H1 (cell line): ENCODE data around the gene GATD1. TPM values are rescaled to one million over a fixed set of nuclear protein-coding genes. Genes with fewer than 3 reads are reported as not detected.

Experiments
- CTCF ChIA-PET: fragments of 300-600 bp; sonication (Branson Sonifier 250); formaldehyde crosslinking; loops from one replicate; lab custom pipeline; 2021; ENCODE audit not compliant: partially characterized antibody; lab: Charles Lee
- POLR2A ChIA-PET: fragments of 300-600 bp; sonication (Branson Sonifier 250); formaldehyde crosslinking; loops from one replicate; lab custom pipeline; 2021; ENCODE audit warnings: inconsistent platforms; ENCODE audit not compliant: partially characterized antibody; lab: Charles Lee
- DNase-seq, 2 experiments: peaks; one replicate each; pipeline versions ENCODE4 v3.0.0 to v3.0.0-alpha.2; 2010 to 2022; ENCODE audit warnings: low spot score in 2 of 2, low read depth in 1 of 2, mixed read lengths in 1 of 2
- FAIRE-seq: peaks from 2 replicates; lab custom pipeline; 2011; peaks lifted over from hg19 to GRCh38; lab: Jason Lieb, UNC
- H2AFZ ChIP-seq: 2 replicates; pipeline ENCODE4 v1.8.1; 2012; ENCODE audit warnings: low read length, inconsistent platforms
- H2AK5ac ChIP-seq: 2 replicates; pipeline ENCODE4 v1.6.1; 2013; ENCODE audit warnings: low read depth, low read length
- H2BK120ac ChIP-seq: replicated peaks from 2 replicates; pipeline ENCODE3; 2013; ENCODE audit warnings: low read depth, low read length, inconsistent platforms
- H2BK12ac ChIP-seq: 2 replicates; pipeline ENCODE4 v1.6.1; 2013; ENCODE audit warnings: low read depth, low read length
- H2BK15ac ChIP-seq: 2 replicates; pipeline ENCODE4 v1.6.1; 2013; ENCODE audit warnings: low read length
- H2BK20ac ChIP-seq: 2 replicates; pipeline ENCODE4 v1.6.1; 2013; ENCODE audit warnings: low read length
- H2BK5ac ChIP-seq: 2 replicates; pipeline ENCODE4 v1.6.1; 2013; ENCODE audit warnings: low read depth, low read length
- H3K14ac ChIP-seq: 2 replicates; pipeline ENCODE4 v1.6.1; 2013; ENCODE audit warnings: inconsistent platforms; ENCODE audit not compliant: insufficient read length
- H3K18ac ChIP-seq: 2 replicates; pipeline ENCODE4 v1.6.1; 2013; ENCODE audit warnings: low read length; ENCODE audit errors: extremely low read depth
- H3K23ac ChIP-seq: 2 replicates; pipeline ENCODE4 v1.6.1; 2013; ENCODE audit warnings: inconsistent platforms; ENCODE audit not compliant: insufficient read length
- H3K23me2 ChIP-seq: 2 replicates; pipeline ENCODE4 v1.6.1; 2013; ENCODE audit warnings: low read depth, low read length
- H3K27ac ChIP-seq: 2 replicates; pipeline ENCODE4 v1.6.1; 2011; ENCODE audit warnings: low read depth, low read length, inconsistent platforms
- H3K27me3 ChIP-seq, 4 experiments: replicated peaks in 1 of 4; 1 replicate in 1 of 4; 2 replicates in 3 of 4; pipeline versions ENCODE4 v1.6.1 to v1.8.1; 2011 to 2013; ENCODE audit warnings: low read length in 3 of 4, mild to moderate bottlenecking in 3 of 4, inconsistent platforms in 2 of 4, mixed read lengths in 2 of 4, moderate library complexity in 1 of 4; ENCODE audit not compliant: control insufficient read depth in 3 of 4, insufficient read depth in 3 of 4; ENCODE audit errors: extremely low read depth in 1 of 4
- H3K36me3 ChIP-seq, 4 experiments: 2 replicates each; pipeline versions ENCODE4 v1.6.1 to v1.8.1; 2011 to 2013; ENCODE audit warnings: mild to moderate bottlenecking in 4 of 4, low read length in 3 of 4, moderate library complexity in 2 of 4, control low read depth in 1 of 4, inconsistent platforms in 1 of 4; ENCODE audit not compliant: insufficient read depth in 4 of 4, control insufficient read depth in 2 of 4
- H3K4ac ChIP-seq: replicated peaks from 2 replicates; pipeline ENCODE3; 2013; ENCODE audit warnings: low read length, low read depth, mixed read lengths, inconsistent platforms; ENCODE audit not compliant: insufficient read length
- H3K4me1 ChIP-seq, 4 experiments: replicated peaks in 1 of 4; 1 replicate in 1 of 4; 2 replicates in 3 of 4; pipeline versions ENCODE4 v1.6.1 to v1.8.1; 2011 to 2013; ENCODE audit warnings: low read length in 3 of 4, inconsistent platforms in 2 of 4, mixed read lengths in 1 of 4; ENCODE audit not compliant: insufficient read depth in 4 of 4, control insufficient read depth in 3 of 4
- H3K4me2 ChIP-seq, 2 experiments: 2 replicates each; pipeline versions ENCODE4 v1.6.1 to v1.8.1; 2011 to 2013; ENCODE audit warnings: low read depth in 2 of 2, low read length in 2 of 2, control low read depth in 1 of 2, inconsistent platforms in 1 of 2, mild to moderate bottlenecking in 1 of 2; ENCODE audit not compliant: insufficient read depth in 1 of 2
- H3K4me3 ChIP-seq, 4 experiments: fragments of 200-600, 300-600 bp in 1 of 4; sonication (generic), shearing (Covaris generic), sonication (Bioruptor Twin) in 1 of 4; 2 replicates each; pipeline versions ENCODE4 v1.5.1 to v1.8.1; 2011 to 2016; ENCODE audit warnings: low read length in 4 of 4, low read depth in 3 of 4, control low read depth in 2 of 4, inconsistent platforms in 2 of 4, mild to moderate bottlenecking in 2 of 4, mixed read lengths in 1 of 4, moderate library complexity in 1 of 4; ENCODE audit not compliant: insufficient read depth in 2 of 4; ENCODE audit errors: extremely low read depth in 1 of 4
- H3K56ac ChIP-seq: replicated peaks from 2 replicates; pipeline ENCODE3; 2013; ENCODE audit warnings: low read depth, mild to moderate bottlenecking, mixed read lengths, low read length, inconsistent platforms; ENCODE audit not compliant: insufficient read length
- H3K79me1 ChIP-seq: 2 replicates; pipeline ENCODE4 v1.6.1; 2013; ENCODE audit warnings: low read depth, low read length, control low read depth
- H3K79me2 ChIP-seq, 2 experiments: 2 replicates each; pipeline versions ENCODE4 v1.6.1 to v1.8.1; 2012 to 2013; ENCODE audit warnings: low read length in 2 of 2, mild to moderate bottlenecking in 2 of 2, inconsistent platforms in 1 of 2; ENCODE audit not compliant: insufficient read depth in 2 of 2, control insufficient read depth in 1 of 2
- H3K9ac ChIP-seq, 4 experiments: replicated peaks in 1 of 4; 1 replicate in 1 of 4; 2 replicates in 3 of 4; pipeline versions ENCODE4 v1.6.1 to v1.8.1; 2011 to 2013; ENCODE audit warnings: low read depth in 3 of 4, low read length in 3 of 4, control low read depth in 2 of 4, mild to moderate bottlenecking in 2 of 4, moderate library complexity in 2 of 4, inconsistent platforms in 1 of 4; ENCODE audit errors: extremely low read depth in 1 of 4
- H3K9me3 ChIP-seq, 2 experiments: 2 replicates each; pipeline versions ENCODE4 v1.6.1 to v1.8.1; 2012 to 2013; ENCODE audit warnings: mild to moderate bottlenecking in 2 of 2, moderate library complexity in 2 of 2, control low read depth in 1 of 2, inconsistent platforms in 1 of 2, low read depth in 1 of 2, low read length in 1 of 2, mixed read lengths in 1 of 2; ENCODE audit not compliant: insufficient read depth in 2 of 2
- H4K20me1 ChIP-seq, 2 experiments: replicated peaks in 1 of 2; 2 replicates each; pipeline versions ENCODE3 to v1.8.1; 2011 to 2013; ENCODE audit warnings: inconsistent platforms in 2 of 2, low read length in 2 of 2, mild to moderate bottlenecking in 1 of 2; ENCODE audit not compliant: insufficient read depth in 2 of 2, control insufficient read depth in 1 of 2
- H4K5ac ChIP-seq: 2 replicates; pipeline ENCODE4 v1.6.1; 2013; ENCODE audit warnings: low read length, low read depth, mixed read lengths, inconsistent platforms; ENCODE audit not compliant: insufficient read length
- H4K8ac ChIP-seq: 2 replicates; pipeline ENCODE4 v1.8.0; 2013; ENCODE audit warnings: mild to moderate bottlenecking, moderate library complexity, low read length, inconsistent platforms; ENCODE audit not compliant: insufficient read depth; ENCODE audit errors: extremely low read depth
- H4K91ac ChIP-seq: replicated peaks from 2 replicates; pipeline ENCODE3; 2013; ENCODE audit warnings: low read length, mixed read lengths, inconsistent platforms; ENCODE audit not compliant: insufficient read length
- CHD1 ChIP-seq: IDR thresholded peaks from 2 replicates; pipeline ENCODE4 v1.6.1; 2012; ENCODE audit warnings: low read depth, low read length, improper control_type of control experiment
- CREB1 ChIP-seq: IDR thresholded peaks from 2 replicates; pipeline ENCODE4 v1.6.1; 2012; ENCODE audit warnings: inconsistent platforms
- EP300 ChIP-seq, 2 experiments: IDR thresholded peaks; 1 replicate in 1 of 2; 2 replicates in 1 of 2; pipeline ENCODE4 v1.6.1; 2011 to 2012; ENCODE audit warnings: low read depth in 2 of 2, low read length in 2 of 2, mild to moderate bottlenecking in 2 of 2, borderline replicate concordance in 1 of 2, inconsistent platforms in 1 of 2, moderate library complexity in 1 of 2
- KDM1A ChIP-seq: fragments of 200-600, 300-600 bp; sonication (generic); IDR thresholded peaks from 2 replicates; pipeline ENCODE4 v1.7.1; 2016; ENCODE audit warnings: mild to moderate bottlenecking, low read length, borderline replicate concordance
- POLR2AphosphoS5 ChIP-seq: IDR thresholded peaks from 2 replicates; pipeline ENCODE4 v1.6.1; 2011; ENCODE audit warnings: low read depth, low read length
- RNF2 ChIP-seq: fragments of 200-900, 300-1000 bp; sonication (generic); IDR thresholded peaks from 2 replicates; pipeline ENCODE4 v1.7.1; 2016; ENCODE audit warnings: borderline replicate concordance, low read depth, mild to moderate bottlenecking, antibody characterized with exemption, low read length; ENCODE audit not compliant: poor library complexity, severe bottlenecking; ENCODE audit errors: missing control alignments
- RXRA ChIP-seq: IDR thresholded peaks from 2 replicates; pipeline ENCODE4 v1.6.1; 2011; ENCODE audit warnings: low read depth, mild to moderate bottlenecking, low read length, moderate library complexity; ENCODE audit not compliant: insufficient read depth
- SIRT6 ChIP-seq: IDR thresholded peaks from one replicate; pipeline ENCODE4 v1.7.1; 2012; ENCODE audit warnings: low read length, inconsistent platforms
- SIX5 ChIP-seq: IDR thresholded peaks from 2 replicates; pipeline ENCODE4 v1.6.1; 2011; ENCODE audit warnings: mild to moderate bottlenecking, low read depth, low read length
- SRF ChIP-seq: IDR thresholded peaks from 2 replicates; pipeline ENCODE4 v1.6.1; 2011; ENCODE audit warnings: mild to moderate bottlenecking, low read depth, low read length, moderate library complexity
- YY1 ChIP-seq: IDR thresholded peaks from 2 replicates; pipeline ENCODE4 v1.6.1; 2011; ENCODE audit warnings: low read depth, mild to moderate bottlenecking, low read length
- WGBS, 2 experiments: shearing (Covaris generic) in 1 of 2; methylation state at CpG; one replicate each; pipeline versions ENCODE4 v1.1.6 to v1.1.7; 2013 to 2015; ENCODE audit warnings: low lambda C conversion rate in 2 of 2, mixed read lengths in 2 of 2, inconsistent platforms in 1 of 2, low coverage in 1 of 2, missing lambda C conversion rate in 1 of 2; ENCODE audit not compliant: insufficient replicate concordance in 2 of 2, insufficient coverage in 1 of 2, insufficient read length in 1 of 2; ENCODE audit errors: extremely low coverage in 1 of 2, missing lambda C conversion rate in 1 of 2; 5-methylcytosine and 5-hydroxymethylcytosine counted together
- polyA plus RNA-seq, 7 experiments: library from polyadenylated mRNA; depleted of rRNA in 3 of 7; stranded (reverse) in 5 of 7; unstranded in 2 of 7; fragments of >200 nt in 5 of 7; fragments of 200-250 nt in 2 of 7; gene quantifications; 1 replicate in 5 of 7; 2 replicates in 1 of 7; 4 replicates in 1 of 7; pipeline versions ENCODE4 v1.2.1 to v1.2.3, GENCODE V29; 2011 to 2013; ENCODE audit warnings: missing spikeins in 2 of 7, mixed read lengths in 2 of 7
- total RNA-seq: library from RNA; stranded (reverse); fragmentation: NEBNext Ultra II Directional; extraction: Animal tissue kit (Norgen Biotek cat#: 25700); gene quantifications from 2 replicates; pipeline ENCODE4 v1.2.1, GENCODE V29; 2021

The GATD1 gene
- total and polyA plus RNA-seq, 2 of the 8 experiments (the other 6 are each of a cell fraction or from before 2014, with no cell fraction given) = 47.5 to 54.8 TPM

GRCh38 chr11:825366-826226 lies 48.3 kb upstream of the GATD1 start:
- Histone ChIP-seq H3K36me3 (peaks cover 0 to 10% (median 1%) of the 10 kb centered on the region in 4 experiments; a peak in 1 of 8 replicates), H2BK12ac (no peak overlapping the region), H3K27me3 (peaks cover 1 to 24% (median 13%) of the 10 kb centered on the region in 4 experiments), H3K9me3 (no peaks in the 10 kb centered on the region), H3K79me1 (peaks cover 8% of the 10 kb centered on the region), H3K4me2 (no peak overlapping the region), H2BK120ac (no peak overlapping the region), H3K56ac (no peak overlapping the region), H3K9ac (no peak overlapping the region), H4K8ac (no peak overlapping the region; the same call in 1 of the 2 replicates), H3K4me3 (no peak overlapping the region), H2BK20ac (no peak overlapping the region), H3K4me1 (peaks cover 0 to 30% (median 25%) of the 10 kb centered on the region in 4 experiments; a peak in 6 of 7 replicates), H3K79me2 (peaks cover 0 to 1% of the 10 kb centered on the region in 2 experiments; a peak in 1 of 4 replicates), H4K91ac (no peak overlapping the region), H2BK15ac (no peak overlapping the region), H4K5ac (no peak overlapping the region), H3K18ac (no peak overlapping the region), H3K14ac (no peak overlapping the region), H3K23me2 (peaks cover 19% of the 10 kb centered on the region), H3K4ac (no peak overlapping the region), H2AFZ (no peak overlapping the region), H4K20me1 (peaks cover 0 to 13% of the 10 kb centered on the region in 2 experiments), H2AK5ac (no peak overlapping the region; the same call in 1 of the 2 replicates), H3K23ac (no peak overlapping the region), H2BK5ac (no peak overlapping the region), H3K27ac (no peak overlapping the region)
- ChIA-PET POLR2A (interaction anchor here (0.6 to 53.0 kb wide), 4 partner anchors 5 to 92 kb away, joined by 3 to 1917 read pairs (median 961); partner anchors contain the start of genes CD151, CEND1, CRACR2B and PIDD1), CTCF (interaction anchor here (0.9 kb wide), 1 partner anchor 13 kb away, joined by 3 read pairs; no protein-coding TSS in a partner anchor)
- DNase-seq (no peak), FAIRE-seq (no peak)
- TF ChIP-seq SRF = no peak
- TF ChIP-seq KDM1A = no peak
- TF ChIP-seq SIRT6 = no peak
- TF ChIP-seq CHD1 = no peak
- no peak for TF ChIP-seq RNF2
- TF ChIP-seq SIX5 = no peak
- no peak for TF ChIP-seq YY1
- TF ChIP-seq RXRA = no peak
- TF ChIP-seq EP300 (IDR thresholded peaks at IDR 0.05; ENCODE audit: borderline replicate concordance in 1 of 2, low read depth in 2 of 2, low read length in 2 of 2) = no peak
- no peak for TF ChIP-seq POLR2AphosphoS5
- no peak for TF ChIP-seq CREB1
- 88% methylated on average over 11 of the region's 12 CpGs; no CpG with 5 or more reads in 1 of the 2 experiments for WGBS, 2 experiments
